T47D (cell line): Measurements from ENCODE around the gene SLC9A9.

Experiments
- DNase-seq, 2 experiments: peaks; one replicate each; pipeline versions ENCODE4 v3.0.0 to v3.0.0-alpha.2; 2011 to 2012; ENCODE audit warnings: low read depth in 1 of 2, low spot score in 1 of 2
- JUND ChIP-seq: IDR thresholded peaks from 2 replicates; pipeline ENCODE4 v1.6.1; 2012; ENCODE audit warnings: low read depth
- in situ Hi-C: cut with HindIII; loops from 2 replicates; pipeline ENCODE4 v1.10.0; 2016; ENCODE audit warnings: low sequenced_read_pairs, low pct_unique_long_range_greater_than_20kb

Gene SLC9A9

GRCh38 chr3:143424874-143425273 is 423.4 kb downstream of the SLC9A9 start:
- no peak for DNase-seq
- in situ Hi-C loops = no loop called here
- TF ChIP-seq JUND = no peak

- no peak for TF ChIP-seq JUND
- in situ Hi-C loops = no loop called here
- DNase-seq = no peak
Measured at GRCh38 chr3:143421556-143421955, 426.7 kb downstream of the SLC9A9 start.

GRCh38 chr3:143419611-143420010 is 428.7 kb downstream of the SLC9A9 start:
- DNase-seq = no peak
- in situ Hi-C loops = no loop called here
- TF ChIP-seq JUND = no peak

- no peak for DNase-seq
- in situ Hi-C loops = no loop called here
- TF ChIP-seq JUND = no peak
Measured at GRCh38 chr3:143418391-143418790, 429.9 kb downstream of the SLC9A9 start.

- DNase-seq = no peak
- in situ Hi-C loops = no loop called here
- TF ChIP-seq JUND = no peak
Measured at GRCh38 chr3:143416229-143416628, 432.0 kb downstream of the SLC9A9 start.

GRCh38 chr3:143414571-143415253 is 433.6 kb downstream of the SLC9A9 start:
- DNase-seq = no peak
- in situ Hi-C loops = no loop called here
- TF ChIP-seq JUND = no peak

- DNase-seq = no peak
- TF ChIP-seq JUND = no peak
- in situ Hi-C loops = no loop called here
Measured at GRCh38 chr3:143413372-143413771, 434.9 kb downstream of the SLC9A9 start.

- in situ Hi-C loops = no loop called here
- no peak for TF ChIP-seq JUND
- DNase-seq = no peak
Measured at GRCh38 chr3:143412084-143412483, 436.2 kb downstream of the SLC9A9 start.

GRCh38 chr3:143410259-143410658 is 438.0 kb downstream of the SLC9A9 start:
- no peak for DNase-seq
- in situ Hi-C loops = no loop called here

GRCh38 chr3:143408771-143409170 is 439.5 kb downstream of the SLC9A9 start:
- no peak for DNase-seq
- in situ Hi-C loops = no loop called here
- TF ChIP-seq JUND = no peak

More at GRCh38 chr3:143410259-143410658, 438.0 kb downstream of the SLC9A9 start:
- no peak for TF ChIP-seq JUND

GRCh38 chr3:143402602-143403001 is 445.7 kb downstream of the SLC9A9 start:
- in situ Hi-C loops = no loop called here
- no peak for DNase-seq
- no peak for TF ChIP-seq JUND

GRCh38 chr3:143396790-143397189 is 451.5 kb downstream of the SLC9A9 start:
- DNase-seq = no peak
- no peak for TF ChIP-seq JUND

GRCh38 chr3:143389388-143389787 is 458.9 kb downstream of the SLC9A9 start:
- in situ Hi-C loops = no loop called here
- DNase-seq = no peak
- no peak for TF ChIP-seq JUND

More at GRCh38 chr3:143396790-143397189, 451.5 kb downstream of the SLC9A9 start:
- in situ Hi-C loops = no loop called here

GRCh38 chr3:143387425-143387824 is 460.8 kb downstream of the SLC9A9 start:
- no peak for TF ChIP-seq JUND
- DNase-seq = no peak
- in situ Hi-C loops = no loop called here
